HepG2 (cell line): Measurements from ENCODE around the gene POLR1C. TPM values are rescaled to one million over a fixed set of nuclear protein-coding genes. Genes with fewer than 3 reads are reported as not detected.

Source experiments
- AGO2 ChIP-seq: fragments of 200-400 bp; formaldehyde crosslinking; optimal IDR thresholded peaks from 2 replicates; pipeline ENCODE3; 2017; ENCODE audit warnings: mild to moderate bottlenecking, low read depth, low read length, moderate library complexity
- ATF7-NPFF ChIP-seq: sonication (generic); formaldehyde crosslinking; IDR thresholded peaks from 2 replicates; pipeline ENCODE4 v1.8.1; 2023; ENCODE audit warnings: mild to moderate bottlenecking, low read depth, missing genetic modification reagents, moderate library complexity
- HOXA3 ChIP-seq: sonication (generic); formaldehyde crosslinking; IDR thresholded peaks from 2 replicates; pipeline ENCODE4 v1.5.0; 2020; ENCODE audit warnings: missing genetic modification reagents
- JUND ChIP-seq: sonication (generic); formaldehyde crosslinking; IDR thresholded peaks from 2 replicates; pipeline ENCODE4 v1.8.0; 2022; ENCODE audit warnings: mild to moderate bottlenecking, missing genetic modification reagents
- MAF1 ChIP-seq: sonication (generic); formaldehyde crosslinking; IDR thresholded peaks from 2 replicates; pipeline ENCODE4 v1.5.0; 2020; ENCODE audit warnings: missing genetic modification reagents, borderline replicate concordance
- MEF2D ChIP-seq: sonication (generic); formaldehyde crosslinking; IDR thresholded peaks from 2 replicates; pipeline ENCODE4 v1.5.1; 2020; ENCODE audit warnings: mild to moderate bottlenecking, missing genetic modification reagents
- NONO ChIP-seq, 2 experiments: fragments of 450-650 bp in 1 of 2; sonication (generic) in 1 of 2; formaldehyde crosslinking in 1 of 2; IDR thresholded peaks in 1 of 2; conservative IDR thresholded peaks in 1 of 2; 2 replicates each; pipeline versions ENCODE4 v1.6.1 to v1.8.0; 2017 to 2022; ENCODE audit warnings: mild to moderate bottlenecking in 1 of 2, missing genetic modification reagents in 1 of 2, moderate library complexity in 1 of 2
- PPARG ChIP-seq: conservative IDR thresholded peaks from 2 replicates; pipeline ENCODE4 v1.6.1; 2016; ENCODE audit warnings: missing biosample characterization, missing genetic modification reagents
- TSC22D2 ChIP-seq: sonication (generic); formaldehyde crosslinking; IDR thresholded peaks from 2 replicates; pipeline ENCODE4 v1.5.1; 2020; ENCODE audit warnings: missing genetic modification reagents, mild to moderate bottlenecking, borderline replicate concordance
- ZBTB7B ChIP-seq: sonication (generic); formaldehyde crosslinking; IDR thresholded peaks from 2 replicates; pipeline ENCODE4 v1.4.0; 2020; ENCODE audit warnings: missing genetic modification reagents
- ZNF124 ChIP-seq: sonication (generic); formaldehyde crosslinking; IDR thresholded peaks from 2 replicates; pipeline ENCODE4 v1.4.0; 2020; ENCODE audit warnings: missing genetic modification reagents
- ZNF138 ChIP-seq: sonication (generic); formaldehyde crosslinking; IDR thresholded peaks from 2 replicates; pipeline ENCODE4 v1.5.0; 2020; ENCODE audit warnings: mild to moderate bottlenecking, low read depth, missing genetic modification reagents
- ZNF263 ChIP-seq: sonication (generic); formaldehyde crosslinking; IDR thresholded peaks from 2 replicates; pipeline ENCODE4 v1.4.0; 2020; ENCODE audit warnings: missing genetic modification reagents
- ZNF264 ChIP-seq: sonication (generic); formaldehyde crosslinking; IDR thresholded peaks from 2 replicates; pipeline ENCODE4 v1.4.0; 2020; ENCODE audit warnings: missing genetic modification reagents
- ZNF282 ChIP-seq: fragments of 450-650 bp; IDR thresholded peaks from 2 replicates; pipeline ENCODE4 v1.6.1; 2018; ENCODE audit not compliant: partially characterized antibody
- ZNF3 ChIP-seq: IDR thresholded peaks from 2 replicates; pipeline ENCODE4 v1.7.0; 2017; ENCODE audit warnings: inconsistent platforms
- ZNF557 ChIP-seq: sonication (generic); formaldehyde crosslinking; IDR thresholded peaks from 2 replicates; pipeline ENCODE4 v1.4.0; 2020; ENCODE audit warnings: missing genetic modification reagents
- ZSCAN29 ChIP-seq: sonication (generic); formaldehyde crosslinking; conservative IDR thresholded peaks from 2 replicates; pipeline ENCODE4 v1.4.0; 2020; ENCODE audit warnings: mild to moderate bottlenecking, missing genetic modification reagents
- polyA plus RNA-seq, 8 experiments: library from polyadenylated mRNA; depleted of rRNA in 3 of 8; stranded (reverse) in 7 of 8; unstranded in 1 of 8; fragments of >200 nt; fragmentation: Illumina TruSeq in 4 of 8; extraction: Trizol in 4 of 8; gene quantifications; 2 replicates each; pipeline versions ENCODE4 v1.2.1 to v1.2.3, GENCODE V29; 2011 to 2016; ENCODE audit warnings: low read depth in 4 of 8, missing spikeins in 1 of 8, mixed read lengths in 1 of 8; ENCODE audit not compliant: insufficient read depth in 1 of 8
- total RNA-seq, 5 experiments: library from RNA; depleted of rRNA; stranded (reverse); fragments of >200 nt; fragmentation: Illumina TruSeq; extraction: Trizol; gene quantifications; 2 replicates each; pipeline ENCODE4 v1.2.3, GENCODE V29; 2016; ENCODE audit warnings: low read depth in 1 of 5
- TF ChIP-seq, protein P1 (sequence below): sonication (generic); formaldehyde crosslinking; IDR thresholded peaks from 2 replicates; pipeline ENCODE4 v1.4.0; 2020; ENCODE audit warnings: missing genetic modification reagents
- TF ChIP-seq, protein P2 (sequence below): sonication (generic); formaldehyde crosslinking; IDR thresholded peaks from 2 replicates; pipeline ENCODE4 v1.4.0; 2020; ENCODE audit warnings: missing genetic modification reagents
- TF ChIP-seq, protein P3 (sequence below): IDR thresholded peaks from 2 replicates; pipeline ENCODE4 v1.4.0; 2020; ENCODE audit warnings: mild to moderate bottlenecking, missing genetic modification reagents
- TF ChIP-seq, protein P4 (sequence below): sonication (generic); formaldehyde crosslinking; IDR thresholded peaks from 2 replicates; pipeline ENCODE4 v1.4.0; 2020; ENCODE audit warnings: missing genetic modification reagents, low read depth, mild to moderate bottlenecking, borderline replicate concordance
- TF ChIP-seq, protein P5 (sequence below): sonication (generic); formaldehyde crosslinking; IDR thresholded peaks from 2 replicates; pipeline ENCODE4 v1.8.1; 2023; ENCODE audit warnings: mild to moderate bottlenecking, missing genetic modification reagents

POLR1C gene
- total and polyA plus RNA-seq, 2 of the 13 experiments (the other 11 are each of a cell fraction or from before 2014, with no cell fraction given) = 62.6 to 72.2 TPM

DNA sequence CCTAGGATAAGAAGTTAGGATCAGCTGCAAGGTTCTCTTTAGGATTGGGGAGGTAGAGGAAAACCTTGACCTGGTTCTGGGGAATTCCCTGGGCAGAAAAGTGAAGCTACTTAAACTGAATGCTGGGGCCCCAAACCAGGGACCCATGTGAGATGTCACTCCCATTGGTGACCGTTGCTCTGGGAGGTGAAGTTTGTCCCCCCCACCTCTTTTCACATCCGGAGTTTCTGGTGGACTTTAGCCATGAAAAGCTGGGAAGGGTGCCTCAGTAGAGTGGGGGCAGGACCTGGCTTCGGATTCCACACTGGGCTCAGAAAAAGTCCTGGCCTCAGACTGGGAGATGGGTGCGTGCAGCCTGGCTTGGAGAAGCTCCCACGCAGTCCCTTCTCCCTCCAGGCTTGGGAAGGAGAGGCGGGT, 26.4 kb upstream of the POLR1C start (continued):
- TF ChIP-seq ZNF138 (no peak), JUND (CRISPR knock-in tag) (no peak), HOXA3 (CRISPR knock-in tag) (peak; percentile 86), TSC22D2 (CRISPR knock-in tag) (no peak; the same call in 1 of the 2 replicates), ZNF557 (0 out of 2 replicates have a peak, but pooled peaks have one; percentile 25), NONO (IDR thresholded peaks at IDR 0.05) (no peak), NONO (CRISPR knock-in tag; conservative IDR thresholded peaks at IDR 0.05) (0 out of 2 replicates have a peak, but pooled peaks have one; percentile 79), ATF7-NPFF (CRISPR knock-in tag) (0 out of 2 replicates have a peak, but pooled peaks have one; percentile 65), ZBTB7B (no peak; the same call in 1 of the 2 replicates), MEF2D (no peak), ZNF124 (CRISPR knock-in tag) (peak; percentile 68; the same call in 1 of the 2 replicates), MAF1 (CRISPR knock-in tag) (peak; percentile 69; the same call in 1 of the 2 replicates), ZNF3 (CRISPR knock-in tag) (no peak), PPARG (CRISPR knock-in tag) (peak; percentile 78), ZNF263 (CRISPR knock-in tag) (0 out of 2 replicates have a peak, but pooled peaks have one; percentile 60), ZNF282 (no peak), ZSCAN29 (CRISPR knock-in tag) (peak; percentile 99; the same call in 1 of the 2 replicates), AGO2 (no peak), ZNF264 (CRISPR knock-in tag) (peak; percentile 99)
- TF ChIP-seq, protein P1, sequence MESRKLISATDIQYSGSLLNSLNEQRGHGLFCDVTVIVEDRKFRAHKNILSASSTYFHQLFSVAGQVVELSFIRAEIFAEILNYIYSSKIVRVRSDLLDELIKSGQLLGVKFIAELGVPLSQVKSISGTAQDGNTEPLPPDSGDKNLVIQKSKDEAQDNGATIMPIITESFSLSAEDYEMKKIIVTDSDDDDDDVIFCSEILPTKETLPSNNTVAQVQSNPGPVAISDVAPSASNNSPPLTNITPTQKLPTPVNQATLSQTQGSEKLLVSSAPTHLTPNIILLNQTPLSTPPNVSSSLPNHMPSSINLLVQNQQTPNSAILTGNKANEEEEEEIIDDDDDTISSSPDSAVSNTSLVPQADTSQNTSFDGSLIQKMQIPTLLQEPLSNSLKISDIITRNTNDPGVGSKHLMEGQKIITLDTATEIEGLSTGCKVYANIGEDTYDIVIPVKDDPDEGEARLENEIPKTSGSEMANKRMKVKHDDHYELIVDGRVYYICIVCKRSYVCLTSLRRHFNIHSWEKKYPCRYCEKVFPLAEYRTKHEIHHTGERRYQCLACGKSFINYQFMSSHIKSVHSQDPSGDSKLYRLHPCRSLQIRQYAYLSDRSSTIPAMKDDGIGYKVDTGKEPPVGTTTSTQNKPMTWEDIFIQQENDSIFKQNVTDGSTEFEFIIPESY (CRISPR knock-in tag) = no peak
- TF ChIP-seq, protein P2, sequence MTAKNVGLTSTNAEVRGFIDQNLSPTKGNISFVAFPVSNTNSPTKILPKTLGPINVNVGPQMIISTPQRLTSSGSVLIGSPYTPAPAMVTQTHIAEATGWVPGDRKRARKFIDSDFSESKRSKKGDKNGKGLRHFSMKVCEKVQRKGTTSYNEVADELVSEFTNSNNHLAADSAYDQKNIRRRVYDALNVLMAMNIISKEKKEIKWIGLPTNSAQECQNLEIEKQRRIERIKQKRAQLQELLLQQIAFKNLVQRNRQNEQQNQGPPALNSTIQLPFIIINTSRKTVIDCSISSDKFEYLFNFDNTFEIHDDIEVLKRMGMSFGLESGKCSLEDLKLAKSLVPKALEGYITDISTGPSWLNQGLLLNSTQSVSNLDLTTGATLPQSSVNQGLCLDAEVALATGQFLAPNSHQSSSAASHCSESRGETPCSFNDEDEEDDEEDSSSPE = no peak
- TF ChIP-seq, protein P3, sequence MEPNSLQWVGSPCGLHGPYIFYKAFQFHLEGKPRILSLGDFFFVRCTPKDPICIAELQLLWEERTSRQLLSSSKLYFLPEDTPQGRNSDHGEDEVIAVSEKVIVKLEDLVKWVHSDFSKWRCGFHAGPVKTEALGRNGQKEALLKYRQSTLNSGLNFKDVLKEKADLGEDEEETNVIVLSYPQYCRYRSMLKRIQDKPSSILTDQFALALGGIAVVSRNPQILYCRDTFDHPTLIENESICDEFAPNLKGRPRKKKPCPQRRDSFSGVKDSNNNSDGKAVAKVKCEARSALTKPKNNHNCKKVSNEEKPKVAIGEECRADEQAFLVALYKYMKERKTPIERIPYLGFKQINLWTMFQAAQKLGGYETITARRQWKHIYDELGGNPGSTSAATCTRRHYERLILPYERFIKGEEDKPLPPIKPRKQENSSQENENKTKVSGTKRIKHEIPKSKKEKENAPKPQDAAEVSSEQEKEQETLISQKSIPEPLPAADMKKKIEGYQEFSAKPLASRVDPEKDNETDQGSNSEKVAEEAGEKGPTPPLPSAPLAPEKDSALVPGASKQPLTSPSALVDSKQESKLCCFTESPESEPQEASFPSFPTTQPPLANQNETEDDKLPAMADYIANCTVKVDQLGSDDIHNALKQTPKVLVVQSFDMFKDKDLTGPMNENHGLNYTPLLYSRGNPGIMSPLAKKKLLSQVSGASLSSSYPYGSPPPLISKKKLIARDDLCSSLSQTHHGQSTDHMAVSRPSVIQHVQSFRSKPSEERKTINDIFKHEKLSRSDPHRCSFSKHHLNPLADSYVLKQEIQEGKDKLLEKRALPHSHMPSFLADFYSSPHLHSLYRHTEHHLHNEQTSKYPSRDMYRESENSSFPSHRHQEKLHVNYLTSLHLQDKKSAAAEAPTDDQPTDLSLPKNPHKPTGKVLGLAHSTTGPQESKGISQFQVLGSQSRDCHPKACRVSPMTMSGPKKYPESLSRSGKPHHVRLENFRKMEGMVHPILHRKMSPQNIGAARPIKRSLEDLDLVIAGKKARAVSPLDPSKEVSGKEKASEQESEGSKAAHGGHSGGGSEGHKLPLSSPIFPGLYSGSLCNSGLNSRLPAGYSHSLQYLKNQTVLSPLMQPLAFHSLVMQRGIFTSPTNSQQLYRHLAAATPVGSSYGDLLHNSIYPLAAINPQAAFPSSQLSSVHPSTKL (CRISPR knock-in tag) = peak; percentile 89
- TF ChIP-seq, protein P4, sequence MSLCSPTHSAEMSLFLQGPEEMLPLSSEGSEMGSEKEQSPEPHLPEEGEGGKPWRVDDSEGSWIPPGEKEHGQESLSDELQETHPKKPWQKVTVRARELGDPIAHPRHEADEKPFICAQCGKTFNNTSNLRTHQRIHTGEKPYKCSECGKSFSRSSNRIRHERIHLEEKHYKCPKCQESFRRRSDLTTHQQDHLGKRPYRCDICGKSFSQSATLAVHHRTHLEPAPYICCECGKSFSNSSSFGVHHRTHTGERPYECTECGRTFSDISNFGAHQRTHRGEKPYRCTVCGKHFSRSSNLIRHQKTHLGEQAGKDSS (CRISPR knock-in tag) = no peak
- TF ChIP-seq, protein P5, sequence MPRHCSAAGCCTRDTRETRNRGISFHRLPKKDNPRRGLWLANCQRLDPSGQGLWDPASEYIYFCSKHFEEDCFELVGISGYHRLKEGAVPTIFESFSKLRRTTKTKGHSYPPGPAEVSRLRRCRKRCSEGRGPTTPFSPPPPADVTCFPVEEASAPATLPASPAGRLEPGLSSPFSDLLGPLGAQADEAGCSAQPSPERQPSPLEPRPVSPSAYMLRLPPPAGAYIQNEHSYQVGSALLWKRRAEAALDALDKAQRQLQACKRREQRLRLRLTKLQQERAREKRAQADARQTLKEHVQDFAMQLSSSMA (CRISPR knock-in tag) = no peak
